GM12891 (cell line): Measurements from ENCODE around the gene SLC13A3.

ENCODE experiments used
- POLR2A ChIP-seq: IDR thresholded peaks from 2 replicates; pipeline ENCODE4 v1.6.1; 2011; ENCODE audit warnings: low read depth, low read length, control low read depth
- POLR2AphosphoS5 ChIP-seq: IDR thresholded peaks from 2 replicates; pipeline ENCODE4 v1.6.1; 2011; ENCODE audit warnings: low read depth, low read length, control low read depth
- SPI1 ChIP-seq: IDR thresholded peaks from 2 replicates; pipeline ENCODE4 v1.6.1; 2011; ENCODE audit warnings: low read depth, low read length, control low read depth
- TAF1 ChIP-seq: IDR thresholded peaks from 2 replicates; pipeline ENCODE4 v1.6.1; 2011; ENCODE audit warnings: low read depth, low read length, control low read depth

DNA sequence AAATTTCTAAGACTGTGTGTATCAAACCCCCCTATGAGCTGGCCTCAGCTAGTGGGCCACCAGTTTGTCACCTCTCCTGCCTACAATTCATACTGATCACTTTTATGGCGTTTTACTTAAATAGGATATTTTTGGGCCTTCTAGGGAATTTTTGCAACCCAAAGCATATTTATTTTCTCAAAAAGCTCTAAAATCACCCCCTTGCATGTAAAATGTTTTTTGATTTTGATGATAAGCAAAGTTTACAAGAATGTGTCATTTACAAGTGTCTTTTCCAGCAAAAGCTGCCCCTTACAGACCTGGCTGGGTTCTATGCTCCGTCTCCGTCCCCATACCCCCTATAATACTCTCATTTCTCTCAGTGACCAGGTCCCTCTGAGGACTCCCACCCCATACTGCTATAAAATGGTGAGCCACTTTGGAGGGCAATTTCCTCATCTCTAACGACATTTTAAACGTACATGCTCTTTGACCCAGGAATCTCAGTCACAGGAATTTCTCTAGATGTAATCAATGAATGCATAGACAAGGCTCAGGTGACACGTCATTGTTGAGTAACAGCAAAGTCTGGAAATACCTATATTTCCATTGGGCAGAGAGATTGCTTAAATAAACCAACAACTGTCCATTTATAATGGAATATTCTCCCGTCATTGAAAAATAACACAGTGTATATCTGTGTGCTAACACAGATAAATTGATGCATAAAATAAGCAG lies 86.9 kb downstream of the SLC13A3 start:
- TF ChIP-seq POLR2AphosphoS5: no peak
- no peak for TF ChIP-seq POLR2A
- TF ChIP-seq SPI1: no peak
- no peak for TF ChIP-seq TAF1
